Spinal cord (tissue), 10 donors: Measurements from ENCODE around the gene NCKAP5. TPM values are rescaled to one million over a fixed set of nuclear protein-coding genes. Genes with fewer than 3 reads are reported as not detected.

Source experiments
- DNase-seq, 6 donors: peaks; one replicate each; pipeline versions ENCODE4 v3.0.0 to v3.0.0-alpha.2; 2013 to 2015; ENCODE audit warnings: low spot score in 6 of 6, low read depth in 4 of 6
- H3K27ac ChIP-seq: one replicate; pipeline ENCODE4 v1.5.1; 2013; ENCODE audit warnings: low read depth, low read length, control low read depth
- H3K27me3 ChIP-seq: one replicate; pipeline ENCODE4 v1.6.1; 2013; ENCODE audit warnings: low read length; ENCODE audit not compliant: control insufficient read depth, insufficient read depth
- H3K36me3 ChIP-seq: one replicate; pipeline ENCODE4 v1.6.1; 2013; ENCODE audit warnings: low read length; ENCODE audit not compliant: control insufficient read depth, insufficient read depth
- H3K4me1 ChIP-seq: one replicate; pipeline ENCODE4 v1.6.1; 2013; ENCODE audit warnings: low read length; ENCODE audit not compliant: control insufficient read depth, insufficient read depth
- H3K4me3 ChIP-seq: one replicate; pipeline ENCODE4 v1.5.1; 2013; ENCODE audit warnings: low read depth, low read length, control low read depth
- H3K9me3 ChIP-seq: one replicate; pipeline ENCODE4 v1.6.1; 2013; ENCODE audit warnings: low read length; ENCODE audit not compliant: control insufficient read depth, insufficient read depth
- WGBS: methylation state at CpG from one replicate; pipeline ENCODE4 v1.1.5; 2013; ENCODE audit warnings: missing lambda C conversion rate; ENCODE audit not compliant: insufficient coverage; 5-methylcytosine and 5-hydroxymethylcytosine counted together
- polyA plus RNA-seq, 2 donors: library from polyadenylated mRNA; unstranded; fragments of 120-200 nt; gene quantifications; one replicate each; pipeline ENCODE4 v1.2.1, GENCODE V29; 2013; ENCODE audit not compliant: insufficient read length in 2 of 2
- total RNA-seq, 2 donors: library from RNA; depleted of rRNA in 1 of 2; stranded (reverse); fragments of 120-200 nt in 1 of 2; fragments of >200 nt in 1 of 2; gene quantifications; one replicate each; pipeline versions ENCODE4 v1.2.3 to v1.2.4, GENCODE V29; 2013 to 2014
- donor health status: healthy.

The NCKAP5 gene
- total and polyA plus RNA-seq, 4 donors = 8.9 to 17.7 (median 11.6) TPM

DNA sequence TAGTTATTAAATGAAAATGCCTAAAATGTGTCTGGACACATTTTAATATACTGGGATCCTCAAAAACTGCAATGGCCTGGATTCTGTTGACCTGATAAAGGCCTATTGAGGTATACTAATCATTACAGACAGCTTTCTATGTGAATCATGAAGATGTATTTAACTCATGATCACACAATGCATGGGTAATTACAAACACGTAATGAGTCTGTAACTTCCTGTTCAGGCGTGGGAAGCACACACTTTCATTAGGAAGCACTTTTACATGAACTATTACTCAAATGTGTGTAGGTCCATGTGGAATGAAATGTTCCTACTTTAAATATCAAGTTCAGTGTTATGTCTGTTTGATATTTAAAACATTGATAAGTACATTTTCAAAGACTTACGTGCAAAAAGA lies 108.7 kb downstream of the NCKAP5 start:
- no CpG with 5 or more reads among the region's 3 CpGs for WGBS
- Histone ChIP-seq H3K27ac (no peak overlapping the region), H3K4me3 (no peak overlapping the region), H3K27me3 (no peaks in the 10 kb centered on the region), H3K4me1 (no peaks in the 10 kb centered on the region), H3K36me3 (no peaks in the 10 kb centered on the region), H3K9me3 (no peaks in the 10 kb centered on the region)
- DNase-seq = peak in 1 of 6 donors; percentile 25

DNA sequence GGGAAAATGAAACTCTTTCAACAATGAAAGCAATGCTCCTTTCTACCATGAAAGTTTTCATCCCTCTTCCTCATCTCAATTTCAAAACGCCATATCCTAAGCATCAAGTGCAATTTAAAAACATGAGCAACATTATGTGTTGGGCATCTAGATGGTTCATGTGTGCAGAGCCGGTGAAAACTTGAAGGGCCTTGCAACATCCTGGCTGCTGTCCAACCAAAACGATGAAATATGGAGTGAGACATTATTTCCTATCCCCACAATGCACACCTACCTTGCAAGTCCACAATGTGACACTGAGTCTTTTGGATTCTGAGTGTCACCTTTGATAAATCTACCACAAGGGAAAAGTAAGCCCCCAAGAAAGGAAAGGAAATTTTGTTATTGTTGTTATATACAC lies 110.0 kb downstream of the NCKAP5 start:
- no peak overlapping the region for H3K4me3 ChIP-seq
- H3K36me3 ChIP-seq = no peaks in the 10 kb centered on the region
- no peaks in the 10 kb centered on the region for H3K4me1 ChIP-seq
- H3K27ac ChIP-seq = no peak overlapping the region
- no peaks in the 10 kb centered on the region for H3K9me3 ChIP-seq
- no peaks in the 10 kb centered on the region for H3K27me3 ChIP-seq
- no peak for DNase-seq
- 100% methylated on average over 1 of the region's 3 CpGs for whole genome bisulfite sequencing

DNA sequence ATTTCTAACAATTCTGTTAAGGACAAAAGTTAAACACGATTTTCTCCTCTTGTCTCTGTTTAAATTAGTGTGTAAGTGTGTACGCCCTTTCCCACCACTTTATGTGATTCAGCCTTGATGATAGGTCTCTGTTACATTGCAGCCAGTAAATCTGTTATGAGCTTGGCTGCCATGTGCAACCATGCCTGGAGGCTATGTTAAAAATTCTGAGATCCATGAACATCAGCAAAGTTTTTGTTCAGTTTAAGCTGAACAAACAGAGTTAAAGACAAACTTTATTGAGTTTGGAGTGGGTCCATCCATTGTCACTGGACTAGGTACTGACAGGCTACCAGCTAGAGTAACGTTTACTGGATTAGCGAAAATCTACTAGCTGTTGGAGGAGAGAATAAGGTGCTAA lies 110.4 kb downstream of the NCKAP5 start:
- no peak overlapping the region for H3K27ac ChIP-seq
- no peak overlapping the region for H3K4me3 ChIP-seq
- H3K4me1 ChIP-seq = no peaks in the 10 kb centered on the region
- no peaks in the 10 kb centered on the region for H3K27me3 ChIP-seq
- H3K9me3 ChIP-seq = no peaks in the 10 kb centered on the region
- DNase-seq = no peak
- no CpG with 5 or more reads among the region's 4 CpGs for WGBS
- no peaks in the 10 kb centered on the region for H3K36me3 ChIP-seq

DNA sequence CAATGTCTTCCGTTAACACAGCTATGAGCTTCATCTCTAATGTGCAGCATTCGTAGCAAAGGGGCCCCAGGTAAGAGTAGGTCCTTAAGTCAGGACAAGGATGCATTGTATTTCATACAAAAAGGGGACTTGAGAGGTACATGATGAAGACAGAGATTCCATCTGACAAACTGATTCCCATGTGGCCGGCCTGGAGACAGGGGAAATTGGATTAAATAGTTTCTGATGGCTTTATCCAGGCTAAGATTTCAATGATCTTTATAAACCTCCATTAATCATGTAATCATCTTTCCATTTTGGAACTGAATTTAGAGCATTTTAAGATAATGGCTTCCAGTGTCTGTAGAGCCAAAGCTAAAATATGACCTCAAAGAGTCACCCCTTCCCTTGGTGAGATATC lies 111.3 kb downstream of the NCKAP5 start:
- WGBS = 90% methylated on average over 2 of the region's 3 CpGs
- Histone ChIP-seq H3K4me3 (no peak overlapping the region), H3K4me1 (no peaks in the 10 kb centered on the region), H3K36me3 (no peaks in the 10 kb centered on the region), H3K27ac (no peak overlapping the region), H3K27me3 (no peaks in the 10 kb centered on the region), H3K9me3 (no peaks in the 10 kb centered on the region)
- no peak for DNase-seq

DNA sequence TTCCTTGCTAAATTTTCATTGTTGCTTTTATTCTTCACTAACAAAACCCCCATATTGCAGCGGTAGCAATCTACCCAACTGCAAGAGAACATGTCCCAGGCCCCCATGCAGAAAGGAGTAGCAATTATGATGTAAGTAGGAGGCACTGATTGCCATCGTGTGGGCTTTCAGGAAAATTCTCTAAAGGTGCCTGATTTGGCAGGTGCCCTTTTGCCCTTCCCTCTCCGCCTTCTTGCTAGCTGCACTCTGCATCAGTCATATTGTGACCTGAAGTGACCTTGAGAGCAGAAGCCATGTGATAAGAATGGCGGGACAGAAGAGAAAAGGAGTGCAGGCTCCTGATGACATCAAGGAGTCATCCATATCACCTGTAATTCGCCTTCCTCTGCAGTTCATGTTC lies 112.1 kb downstream of the NCKAP5 start:
- H3K36me3 ChIP-seq = no peaks in the 10 kb centered on the region
- H3K4me1 ChIP-seq = no peaks in the 10 kb centered on the region
- 77% methylated on average over 3 of the region's 5 CpGs for WGBS
- no peak for DNase-seq
- H3K9me3 ChIP-seq = no peaks in the 10 kb centered on the region
- H3K27me3 ChIP-seq = no peaks in the 10 kb centered on the region
- no peak overlapping the region for H3K4me3 ChIP-seq
- no peak overlapping the region for H3K27ac ChIP-seq

DNA sequence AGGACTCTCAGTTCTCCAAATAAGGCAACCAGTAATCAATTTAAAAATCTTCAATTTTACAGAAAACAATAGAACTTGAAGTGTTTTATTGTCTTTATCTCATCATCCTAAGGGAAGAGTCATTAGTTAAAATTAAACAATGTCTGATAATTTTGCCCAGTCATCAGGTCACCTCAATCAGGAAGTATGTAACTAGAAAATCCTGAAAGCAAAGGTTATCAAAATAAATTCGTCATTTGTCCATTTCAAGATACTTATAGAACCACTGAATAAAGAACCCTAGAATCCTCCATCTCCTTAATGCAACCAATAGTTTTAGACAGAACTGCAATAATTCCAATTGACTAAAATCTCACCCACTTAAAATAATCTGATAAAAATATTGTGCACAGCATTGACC lies 115.2 kb downstream of the NCKAP5 start:
- no peak overlapping the region for H3K27ac ChIP-seq
- no peaks in the 10 kb centered on the region for H3K4me1 ChIP-seq
- no peak overlapping the region for H3K4me3 ChIP-seq
- DNase-seq = no peak
- H3K9me3 ChIP-seq = no peaks in the 10 kb centered on the region
- no peaks in the 10 kb centered on the region for H3K27me3 ChIP-seq
- no peaks in the 10 kb centered on the region for H3K36me3 ChIP-seq
- WGBS = 100% methylated on average over 1 of the region's 1 CpG

DNA sequence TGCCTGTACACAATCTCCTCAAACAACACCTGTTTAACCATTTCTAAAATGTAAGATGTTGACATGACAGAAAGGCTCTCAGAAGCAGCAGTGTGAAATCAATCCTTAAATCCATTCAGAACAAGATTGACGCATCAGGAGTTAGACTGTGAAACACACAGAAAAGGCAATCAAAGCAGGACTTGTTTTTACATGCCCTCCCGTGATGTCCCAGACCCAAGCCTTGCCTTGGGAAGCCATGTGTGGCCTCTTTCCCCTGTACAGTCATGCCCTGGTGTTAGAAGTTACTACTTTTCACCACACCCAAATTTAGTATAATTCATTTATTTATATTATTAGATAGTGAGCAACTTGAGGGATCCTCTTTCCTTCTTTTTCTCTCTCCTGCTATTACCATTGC lies 115.7 kb downstream of the NCKAP5 start:
- WGBS = 60% methylated on average over 1 of the region's 2 CpGs
- no peak for DNase-seq
- Histone ChIP-seq H3K4me1 (no peaks in the 10 kb centered on the region), H3K27ac (no peak overlapping the region), H3K27me3 (no peaks in the 10 kb centered on the region), H3K9me3 (no peaks in the 10 kb centered on the region), H3K4me3 (no peak overlapping the region), H3K36me3 (no peaks in the 10 kb centered on the region)

DNA sequence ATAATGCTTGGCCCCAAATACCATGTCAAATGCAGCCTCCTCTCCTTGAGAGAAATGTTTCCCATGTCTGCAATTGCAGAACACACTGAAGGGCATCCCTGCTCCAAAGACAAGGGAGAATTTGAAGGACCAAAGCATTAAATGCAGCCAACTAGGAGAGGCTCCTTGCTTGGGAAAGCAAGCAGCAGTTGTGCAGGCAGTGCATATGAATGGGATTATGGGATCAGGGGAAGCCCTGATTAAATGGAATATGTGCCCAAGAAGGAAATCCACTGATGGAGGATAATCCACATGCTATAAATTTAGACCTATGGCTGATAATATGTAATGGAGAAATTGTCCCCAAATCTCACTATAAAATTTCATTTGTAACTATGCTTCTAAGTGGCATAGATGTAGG lies 116.1 kb downstream of the NCKAP5 start:
- no peaks in the 10 kb centered on the region for H3K27me3 ChIP-seq

DNA sequence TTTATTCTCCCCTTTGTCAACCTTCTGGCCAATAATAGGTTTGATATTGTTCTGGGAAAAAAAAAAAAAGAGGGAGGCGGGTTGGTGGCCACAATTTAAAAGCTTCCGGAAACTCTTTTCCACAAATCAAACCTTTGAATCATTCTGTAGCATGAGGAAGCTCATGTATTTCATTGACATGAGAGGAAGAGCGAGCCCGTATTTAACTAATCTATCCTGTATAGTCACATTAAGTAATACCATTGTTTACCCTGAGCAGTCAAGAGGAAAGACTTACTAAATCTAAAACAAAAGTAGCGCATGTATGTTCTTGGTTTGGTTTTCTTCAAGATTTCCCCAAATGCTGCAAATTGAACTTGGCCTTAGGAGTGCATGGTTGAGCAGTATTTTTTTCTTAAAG lies 120.1 kb downstream of the NCKAP5 start:
- Histone ChIP-seq H3K36me3 (no peaks in the 10 kb centered on the region), H3K9me3 (no peaks in the 10 kb centered on the region), H3K4me3 (no peak overlapping the region), H3K27ac (no peak overlapping the region), H3K4me1 (no peaks in the 10 kb centered on the region), H3K27me3 (no peaks in the 10 kb centered on the region)
- no CpG with 5 or more reads among the region's 5 CpGs for WGBS
- no peak for DNase-seq

More for the DNA sequence above, 116.1 kb downstream of the NCKAP5 start:
- Histone ChIP-seq H3K4me3 (no peak overlapping the region), H3K4me1 (no peaks in the 10 kb centered on the region), H3K9me3 (no peaks in the 10 kb centered on the region), H3K36me3 (no peaks in the 10 kb centered on the region), H3K27ac (no peak overlapping the region)
- no peak for DNase-seq

DNA sequence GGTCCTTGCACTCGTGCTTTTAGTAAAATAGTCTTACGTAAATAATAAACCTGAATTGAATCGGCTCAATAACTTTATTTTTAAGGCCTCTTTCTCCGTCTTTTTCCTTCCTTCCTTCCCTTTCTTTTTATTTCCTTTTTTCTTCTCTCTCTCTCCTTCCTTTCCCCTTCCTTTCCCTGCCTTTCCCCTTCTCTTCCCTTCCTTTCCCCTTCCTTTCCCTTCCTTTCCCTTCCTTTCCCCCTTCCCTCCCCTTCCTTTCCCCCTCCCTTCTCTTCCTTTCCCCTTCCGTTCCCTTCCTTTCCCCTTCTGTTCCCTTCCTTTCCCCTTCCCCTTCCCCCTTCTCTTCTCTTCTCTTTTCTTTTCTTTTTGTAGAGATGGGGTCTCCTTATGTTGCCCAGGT lies 121.0 kb downstream of the NCKAP5 start:
- H3K36me3 ChIP-seq = no peaks in the 10 kb centered on the region
- no peaks in the 10 kb centered on the region for H3K27me3 ChIP-seq
- H3K4me1 ChIP-seq = no peaks in the 10 kb centered on the region
- no peak for DNase-seq
- no peaks in the 10 kb centered on the region for H3K9me3 ChIP-seq
- no peak overlapping the region for H3K27ac ChIP-seq
- WGBS = 93% methylated on average over 4 of the region's 5 CpGs
- no peak overlapping the region for H3K4me3 ChIP-seq
